ENCODE measurements around the gene SYNM.
A peak's percentile ranks its signal among the peaks of the same experiment; 100 is the strongest.
"Not testable (repeated sequence)": the region's sequence is repeated elsewhere in the genome, so short reads cannot be mapped to it uniquely, and the experiment has no call there.

Gene SYNM

DNA sequence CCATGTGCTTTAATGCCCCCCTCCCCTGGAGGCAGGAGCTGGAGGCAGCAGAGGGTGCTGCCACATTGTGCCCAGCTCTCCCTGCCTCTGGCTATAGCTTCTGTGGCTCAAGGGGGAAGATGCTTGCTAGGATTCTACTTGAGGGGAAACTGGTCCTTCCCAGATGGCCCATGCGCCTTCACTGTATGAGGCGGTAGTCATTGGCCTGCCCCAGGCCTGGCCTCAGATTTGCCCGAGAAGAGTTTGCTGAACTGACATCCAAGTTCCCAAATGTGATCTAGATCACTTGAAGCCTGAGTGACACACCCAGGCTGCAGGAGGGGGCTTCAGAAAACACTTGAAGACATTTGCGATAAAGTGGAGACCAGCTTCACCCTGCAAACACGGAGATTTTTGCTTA lies 4.1 kb downstream of the SYNM start:
- DNase-seq, result no peak

DNA sequence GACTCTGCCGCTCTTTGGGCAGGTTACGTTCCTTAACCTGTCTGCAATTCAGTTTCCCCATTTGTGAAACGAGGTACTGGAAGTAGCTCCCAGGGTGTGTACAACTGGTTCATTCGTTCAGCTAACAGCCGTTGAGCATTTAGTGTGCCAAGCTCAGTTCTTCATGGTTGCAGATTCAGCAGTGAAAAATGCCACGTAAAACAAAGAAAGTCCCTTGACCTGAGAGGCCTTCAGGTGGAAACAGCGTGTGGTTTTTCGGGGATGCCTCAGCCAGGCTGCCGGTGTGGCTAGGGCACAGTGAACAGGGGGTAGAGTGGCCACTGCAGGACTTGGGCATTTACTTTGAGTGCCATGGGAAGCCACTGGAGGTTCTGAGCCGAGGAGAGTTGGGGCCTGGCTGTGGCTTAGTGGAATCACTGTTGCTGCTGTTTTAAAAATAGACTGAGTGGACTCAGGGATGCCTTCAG lies 4.7 kb downstream of the SYNM start:
- DNase-seq, result no peak

DNA sequence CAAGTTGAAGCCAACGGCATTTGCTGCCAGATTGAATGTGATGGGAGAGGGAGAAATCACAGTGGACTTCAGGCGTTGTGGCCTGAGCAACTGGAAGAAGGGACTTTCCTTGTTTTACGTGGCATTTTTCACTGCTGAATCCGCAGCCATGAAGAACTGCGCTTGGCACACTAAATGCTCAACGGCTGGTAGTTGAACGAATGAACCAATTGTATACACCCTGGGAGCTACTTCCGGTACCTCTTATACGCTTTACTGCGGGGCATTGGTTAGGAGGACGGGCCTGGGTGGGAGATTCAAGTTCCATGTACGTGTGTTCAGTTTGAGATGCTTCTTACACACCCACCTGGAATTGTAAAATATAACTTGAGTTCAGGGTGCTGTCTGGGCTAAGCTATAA lies 5.2 kb downstream of the SYNM start:
- DNase-seq, result no peak

DNA sequence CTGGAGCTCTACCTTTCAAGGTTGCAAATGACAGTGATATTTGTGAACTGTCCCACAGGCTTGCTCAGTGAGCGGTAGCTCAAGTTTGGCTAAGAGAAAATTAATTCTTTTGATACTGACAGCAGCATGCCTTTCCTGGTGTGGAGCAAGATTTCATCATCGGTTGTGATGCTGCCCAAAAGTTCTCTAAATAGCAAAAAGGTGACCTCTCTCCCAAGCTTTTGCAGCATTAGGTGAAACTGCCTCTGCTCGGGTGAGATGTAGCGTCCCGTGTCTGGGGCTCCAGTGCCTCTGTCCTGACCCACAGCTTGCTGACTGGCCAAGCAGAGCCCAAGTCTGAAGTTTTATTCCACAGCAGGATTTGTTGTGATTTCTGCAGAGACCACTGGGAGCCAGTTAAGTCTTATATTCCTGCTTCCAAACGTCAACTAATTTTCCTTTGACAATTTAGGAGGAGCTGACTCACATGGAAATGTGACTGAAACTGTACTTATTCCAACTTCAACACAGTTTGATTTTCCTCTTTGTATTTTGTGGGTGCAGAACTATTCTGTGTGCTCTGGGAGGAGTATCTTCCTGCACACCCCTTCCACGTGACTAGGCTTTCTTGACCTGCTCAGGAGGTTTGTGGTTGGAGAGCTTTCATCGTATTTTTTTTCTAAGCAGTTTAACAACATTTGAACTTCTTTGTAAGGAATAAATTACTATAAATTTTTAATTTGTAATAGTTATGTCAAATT lies 5.9 kb downstream of the SYNM start:
- DNase-seq, result no peak

DNA sequence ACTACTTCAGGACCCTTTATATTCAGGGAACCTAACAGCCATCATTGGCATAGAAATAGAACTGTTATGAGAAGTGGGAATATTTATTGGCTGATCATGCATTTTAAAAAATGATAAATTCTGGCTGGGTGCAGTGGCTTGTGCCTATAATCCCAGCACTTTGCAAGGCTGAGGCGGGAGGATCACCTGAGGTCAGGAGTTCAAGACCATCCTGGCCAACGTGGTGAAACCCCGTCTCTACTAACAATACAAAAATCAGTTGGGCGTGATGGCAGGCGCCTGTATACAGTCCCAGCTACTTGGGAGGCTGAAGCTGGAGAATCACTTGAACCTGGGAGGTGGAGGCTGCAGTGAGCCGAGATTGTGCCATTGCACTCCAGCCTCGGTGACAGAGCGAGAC lies 6.8 kb downstream of the SYNM start:
- not testable (repeated sequence) for DNase-seq

DNA sequence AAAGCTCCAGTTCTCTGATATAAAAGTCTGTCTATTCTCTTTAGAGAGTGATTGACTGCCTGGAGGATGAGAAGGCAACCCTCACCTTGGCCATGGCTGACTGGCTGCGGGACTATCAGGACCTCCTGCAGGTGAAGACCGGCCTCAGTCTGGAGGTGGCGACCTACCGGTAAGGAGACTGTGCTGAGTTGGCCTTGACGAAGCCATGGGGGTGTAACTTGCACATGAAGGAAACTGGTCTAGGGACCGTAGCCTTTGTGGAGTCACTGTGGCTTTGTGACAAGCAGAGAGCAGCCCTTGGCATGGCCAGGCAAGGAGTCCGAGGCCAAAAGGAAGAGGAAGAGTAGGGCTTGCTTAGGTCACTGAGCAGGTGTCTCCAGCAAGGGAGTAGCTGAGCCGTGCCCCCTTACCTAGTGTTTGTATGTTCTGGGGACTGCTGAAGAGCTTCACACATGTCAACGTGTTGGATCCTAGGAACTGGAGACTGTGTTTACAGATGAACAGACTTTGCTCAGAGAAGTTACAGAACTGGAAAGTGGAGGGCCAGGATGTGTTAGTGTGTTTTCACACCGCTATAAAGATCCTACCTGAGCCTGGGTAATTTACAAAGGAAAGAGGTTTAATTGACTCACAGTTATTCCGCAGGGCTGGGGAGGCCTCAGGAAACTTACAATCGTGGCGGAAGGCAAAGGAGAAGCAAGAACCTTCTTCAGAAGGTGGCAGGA lies 8.8 kb downstream of the SYNM start:
- DNase-seq, result no peak

DNA sequence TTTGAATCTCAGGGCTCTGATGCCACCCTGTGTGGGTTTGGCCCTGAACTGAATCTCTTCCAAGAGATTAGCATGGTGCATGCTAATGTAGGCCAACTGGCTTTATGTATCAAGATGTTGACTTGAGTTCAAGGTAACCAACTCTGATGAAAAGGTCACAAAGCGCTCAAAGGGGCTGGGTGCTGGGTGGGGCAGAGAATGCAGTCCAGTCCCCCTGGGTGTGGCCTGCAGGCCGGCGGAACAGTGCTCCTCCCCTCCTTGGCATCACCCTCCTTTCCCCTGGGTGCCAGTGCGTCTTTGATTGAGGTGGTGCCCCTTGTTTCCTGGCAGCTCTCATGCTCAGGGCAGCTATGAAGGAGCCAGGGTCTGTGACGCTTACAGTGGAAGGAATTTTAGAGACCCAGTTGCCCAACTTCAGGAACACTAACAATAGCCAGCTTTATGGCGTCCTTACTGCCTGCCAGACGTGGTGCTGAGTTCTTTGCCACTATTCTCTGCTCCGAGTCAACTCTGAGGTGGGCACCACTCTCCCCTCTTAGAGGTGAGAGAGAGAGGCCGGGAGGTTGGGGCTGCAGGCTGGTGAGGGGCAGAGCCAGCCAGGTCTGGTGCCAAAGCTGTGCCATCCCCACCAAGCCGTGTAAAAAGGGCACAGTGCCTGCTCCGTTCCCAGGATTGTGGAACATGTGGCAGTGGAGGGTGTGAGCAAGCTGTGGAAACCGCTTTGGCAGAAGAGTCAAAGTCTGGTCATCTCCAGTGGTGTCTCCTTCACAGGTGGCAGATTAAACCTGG lies 9.8 kb downstream of the SYNM start:
- DNase-seq, result no peak

DNA sequence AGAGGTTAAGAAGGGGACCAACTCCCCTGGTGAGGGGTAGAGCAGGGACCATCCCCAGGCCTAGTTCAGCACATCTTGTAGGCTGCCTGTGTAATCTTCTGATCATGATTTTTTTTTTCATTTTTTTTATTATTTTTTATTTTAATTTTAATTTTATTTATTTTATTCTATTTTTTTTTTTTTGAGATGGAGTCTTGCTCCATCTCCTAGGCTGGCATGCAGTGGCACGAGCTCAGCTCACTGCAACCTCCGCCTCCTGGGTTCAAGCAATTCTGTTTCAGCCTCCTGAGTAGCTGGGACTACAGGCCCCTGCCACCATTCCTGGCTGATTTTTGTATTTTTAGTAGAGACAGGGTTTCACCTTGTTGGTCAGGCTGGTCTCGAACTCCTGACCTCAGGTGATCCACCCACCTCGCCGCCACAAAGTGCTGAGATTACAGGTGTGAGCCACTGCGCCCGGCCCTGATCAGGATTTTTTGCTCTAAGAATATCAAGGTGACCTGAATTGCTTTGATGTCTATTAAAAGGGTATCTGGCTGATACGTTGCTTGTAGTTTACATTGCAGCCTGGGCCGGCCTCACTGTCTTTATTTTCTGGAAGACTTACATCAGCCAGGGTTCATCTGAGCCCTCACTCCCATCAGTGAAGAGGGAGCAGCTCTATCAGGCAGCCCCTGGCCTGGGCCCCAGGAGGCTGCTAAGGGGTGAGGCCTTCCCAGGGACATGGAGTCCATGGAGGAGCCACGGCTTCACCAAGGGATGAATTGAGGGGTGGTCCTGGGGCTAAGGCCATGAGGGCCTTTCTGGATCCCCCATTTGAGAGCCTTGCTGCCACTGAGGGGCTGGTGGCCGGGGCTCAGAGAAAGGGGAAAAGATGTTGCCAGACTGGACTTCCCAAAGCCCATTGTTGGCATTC lies 10.7 kb downstream of the SYNM start:
- no peak for DNase-seq

DNA sequence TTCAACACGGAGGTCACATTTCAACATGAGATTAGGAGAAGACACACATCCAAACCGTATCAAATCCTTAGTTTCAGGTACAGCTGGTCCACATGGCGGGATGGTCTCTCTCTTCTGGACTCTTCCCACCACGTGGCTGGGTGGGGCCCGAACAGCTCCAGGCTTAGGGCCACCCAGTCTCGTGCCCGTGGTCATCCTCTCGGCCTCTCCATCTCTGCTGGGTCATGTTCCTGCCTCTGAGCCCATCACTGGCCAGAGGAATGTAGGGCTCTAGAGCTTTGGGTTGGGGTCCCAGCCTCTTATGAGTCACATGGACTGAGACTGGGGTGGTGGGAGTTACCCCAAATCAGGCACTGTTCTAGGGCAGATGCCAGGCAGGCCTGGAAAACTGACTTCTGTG lies 12.2 kb downstream of the SYNM start:
- no peak for DNase-seq

DNA sequence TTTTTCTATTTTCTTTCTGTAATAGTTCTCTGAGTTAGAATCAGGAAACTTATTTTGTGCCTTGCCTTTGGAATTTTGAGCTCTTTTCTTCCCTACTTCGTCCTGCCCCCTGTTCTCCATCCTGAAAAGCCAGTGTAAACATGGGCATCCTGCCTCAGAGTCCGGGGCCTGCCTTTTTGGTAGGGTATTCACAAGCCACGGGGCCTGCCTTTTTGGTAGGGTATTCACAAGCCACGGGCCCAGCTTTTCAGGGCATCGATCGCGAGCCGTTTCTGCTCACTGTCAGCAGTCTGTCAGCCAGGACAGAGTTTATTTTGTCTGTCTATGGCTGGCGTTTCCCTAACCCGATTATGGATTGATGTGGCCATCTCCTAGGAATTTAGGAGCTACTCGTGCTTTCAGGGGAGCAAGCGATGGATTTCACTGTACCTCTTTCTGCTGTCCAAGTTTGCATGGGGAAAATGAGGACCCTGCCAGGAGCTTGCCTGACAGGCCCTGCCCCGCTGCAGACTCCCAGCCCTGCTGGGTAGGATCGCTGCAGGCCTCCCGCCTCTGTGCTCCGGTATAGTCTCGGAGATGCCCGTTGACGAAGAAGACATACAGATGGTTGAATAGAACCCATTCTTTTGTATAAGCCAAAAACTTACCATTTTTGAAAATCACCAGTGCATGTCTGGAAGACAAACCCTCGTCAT lies 12.8 kb downstream of the SYNM start:
- DNase-seq, result no peak

DNA sequence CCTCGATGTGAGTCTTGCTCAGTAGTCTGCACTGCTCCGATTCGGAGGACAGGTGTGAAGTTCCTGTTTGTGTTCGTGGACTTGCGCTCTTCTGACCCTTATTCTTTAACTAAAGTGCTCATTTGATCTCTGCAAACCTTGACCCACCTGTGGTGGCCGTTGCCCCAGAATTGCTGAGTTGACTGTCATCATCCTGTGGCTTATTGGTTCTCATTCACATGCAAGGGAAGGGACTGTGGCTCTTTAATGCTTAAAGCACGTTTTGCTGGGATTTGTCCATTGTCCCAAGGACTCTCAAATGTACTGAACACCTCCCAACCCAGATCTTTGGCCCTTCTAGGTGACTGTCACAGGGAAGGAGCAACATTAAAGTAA lies 13.4 kb downstream of the SYNM start:
- DNase-seq, result no peak

DNA sequence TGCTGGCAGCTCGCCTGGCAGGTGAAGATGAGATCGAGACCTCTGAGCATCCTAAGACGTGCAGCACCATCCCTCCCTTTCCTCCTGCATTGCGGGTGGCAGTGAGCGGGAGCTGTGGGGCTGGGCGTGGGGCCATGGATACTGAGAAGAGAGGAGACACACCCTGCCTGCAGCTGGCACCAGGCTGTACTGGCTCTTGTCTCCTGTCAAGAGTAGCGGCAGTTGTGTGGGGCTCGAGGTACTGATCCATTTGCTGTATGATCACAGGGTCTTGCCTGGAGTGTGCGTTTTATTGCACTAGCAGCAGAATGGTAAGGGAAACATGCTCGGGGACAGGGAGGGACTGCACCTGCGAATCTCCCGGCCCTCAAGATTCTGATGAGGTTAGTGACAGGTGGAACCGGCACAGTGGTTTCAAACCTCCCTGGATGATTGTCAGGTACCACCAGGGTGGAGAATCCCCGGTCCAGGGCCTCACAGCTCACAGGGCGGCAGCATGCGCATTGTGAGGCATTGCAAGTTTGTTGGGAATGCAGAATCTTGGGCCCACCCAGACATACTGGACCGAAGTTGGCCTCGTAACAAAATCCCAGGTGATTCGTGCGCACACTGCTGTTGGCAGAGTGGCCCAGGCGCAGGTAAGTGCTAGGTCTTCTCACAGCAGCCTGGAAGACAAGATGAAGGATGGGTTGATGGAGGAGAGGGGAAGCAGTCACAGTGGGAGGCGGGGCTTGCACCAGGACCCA lies 14.1 kb downstream of the SYNM start:
- DNase-seq, result no peak

DNA sequence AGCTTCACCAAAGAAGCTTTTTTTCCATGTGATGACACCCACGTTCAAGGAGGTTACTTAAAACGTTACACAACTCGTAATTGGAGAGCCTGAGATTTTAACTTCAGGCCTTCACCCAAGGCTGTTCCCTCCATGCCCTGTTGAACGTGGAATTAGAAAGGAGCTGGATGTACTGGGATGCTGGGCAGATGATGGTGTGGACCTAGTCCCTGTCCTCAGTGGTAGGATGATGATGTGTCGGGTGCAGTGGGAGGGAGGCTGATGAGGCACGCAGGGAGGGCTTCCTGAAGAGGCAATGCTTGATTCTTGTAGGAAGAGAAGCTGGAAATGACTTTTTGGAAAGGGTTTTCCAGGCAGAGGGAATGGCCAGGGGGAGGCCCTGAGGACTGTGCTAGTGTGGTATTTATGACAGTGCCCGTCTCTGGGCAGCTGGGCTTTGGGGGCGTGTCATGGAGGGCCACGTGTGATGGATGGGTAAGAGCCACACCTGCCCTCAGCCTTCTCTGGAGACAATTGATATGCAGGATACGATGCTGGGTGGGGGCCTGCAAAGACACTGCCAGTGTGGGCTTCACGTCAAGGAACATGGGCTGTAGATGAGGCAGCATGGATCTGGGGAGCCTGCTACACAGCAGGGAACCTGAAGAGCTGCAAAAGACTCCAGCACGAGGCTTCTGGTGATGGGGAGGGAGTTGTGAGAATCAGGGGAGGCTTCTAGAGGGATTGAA lies 15.3 kb downstream of the SYNM start:
- DNase-seq, result no peak

DNA sequence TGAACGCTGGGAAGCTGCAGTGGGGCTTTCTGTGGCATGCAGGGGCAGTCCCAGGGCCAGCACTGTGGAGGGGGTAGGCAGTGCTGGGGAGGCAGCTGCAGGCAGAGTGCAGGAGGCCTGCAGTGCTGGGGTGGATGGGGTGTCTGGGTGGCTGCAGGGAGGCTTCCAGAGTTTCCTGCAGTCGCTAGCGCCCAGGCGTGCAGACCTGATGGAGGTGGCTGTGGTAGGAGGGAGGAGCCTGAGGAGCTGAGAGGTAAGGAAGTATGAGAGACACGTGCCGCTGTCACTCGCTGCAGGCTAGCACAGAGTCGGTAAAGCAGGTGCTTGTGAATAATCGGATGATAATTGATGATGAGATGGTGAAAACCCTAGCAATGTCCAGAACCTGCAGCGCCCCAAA lies 16.3 kb downstream of the SYNM start:
- no peak for DNase-seq

DNA sequence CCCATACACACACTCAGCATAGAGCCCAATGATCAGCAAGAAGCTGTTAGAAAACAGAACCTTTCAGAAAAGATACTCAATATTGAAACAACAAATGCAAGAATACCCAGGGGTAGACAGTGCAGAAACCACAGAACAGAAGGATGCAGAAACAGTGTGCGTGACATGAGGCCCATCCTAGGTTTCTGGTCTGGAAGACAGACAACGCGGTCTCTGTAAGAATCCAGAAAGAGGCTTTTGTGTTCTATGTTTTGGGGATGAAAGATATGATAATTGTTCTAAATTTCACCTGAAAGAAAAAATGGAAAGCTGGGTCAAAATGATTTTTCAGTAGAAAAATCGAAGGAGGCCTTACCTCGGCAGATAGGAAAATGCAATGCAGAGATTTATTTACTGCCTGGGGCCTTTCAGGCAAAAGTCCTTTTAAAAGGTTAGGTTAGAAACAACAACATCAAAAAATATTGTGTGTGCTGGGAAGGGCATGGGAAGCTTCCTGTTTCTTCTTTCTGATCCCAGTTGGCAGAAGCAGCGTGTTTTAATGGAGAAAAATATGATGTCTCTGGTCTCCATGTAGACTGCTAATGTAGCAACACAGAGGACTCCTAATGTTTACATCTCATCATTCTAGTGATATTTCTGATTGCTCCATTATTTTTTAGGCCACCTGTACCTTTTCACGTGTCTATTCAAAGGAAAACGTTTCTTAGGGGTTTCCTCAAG lies 17.0 kb downstream of the SYNM start:
- DNase-seq, result no peak

DNA sequence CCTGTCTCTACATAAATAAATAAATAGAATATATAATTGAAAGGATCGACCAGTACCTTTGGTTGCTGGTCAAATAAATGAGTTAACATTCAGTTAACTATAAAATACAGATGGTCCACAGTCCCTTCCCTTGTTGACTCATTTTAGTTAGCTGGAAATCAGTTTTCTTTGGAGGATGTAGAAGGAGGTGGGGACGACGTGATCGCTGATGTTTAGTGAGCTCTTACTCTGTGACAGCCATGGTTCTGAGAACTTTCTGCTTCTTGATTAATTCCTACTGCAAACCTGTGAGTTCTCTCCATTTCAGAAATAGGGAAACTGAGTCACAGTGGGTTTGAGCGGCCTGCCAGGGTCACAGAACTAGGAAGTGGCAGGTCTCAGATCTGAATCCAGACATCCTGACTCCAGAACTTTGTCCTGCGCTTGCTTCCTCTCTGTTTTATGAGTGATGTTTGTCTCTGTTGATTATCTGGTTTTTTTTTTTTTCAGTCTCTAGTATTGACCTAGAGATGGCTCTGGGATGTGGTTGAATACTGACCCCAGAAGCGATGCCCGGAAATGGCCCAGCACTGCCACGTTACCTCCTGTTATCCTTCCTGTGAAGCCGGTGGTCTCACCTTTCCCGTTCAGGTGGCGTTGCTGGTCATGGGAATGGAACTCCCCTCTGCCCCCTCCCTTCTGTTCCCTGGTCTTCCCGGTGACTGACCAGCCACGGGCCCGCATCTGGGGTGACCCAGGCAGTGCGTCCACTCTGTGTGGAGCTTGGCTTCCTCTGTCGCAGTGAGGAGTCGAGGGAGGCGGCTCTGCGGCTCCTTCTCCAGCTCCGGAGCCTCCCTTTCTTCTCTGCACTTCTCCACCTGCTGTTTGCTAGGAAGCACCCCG lies 18.2 kb downstream of the SYNM start:
- DNase-seq, result no peak

DNA sequence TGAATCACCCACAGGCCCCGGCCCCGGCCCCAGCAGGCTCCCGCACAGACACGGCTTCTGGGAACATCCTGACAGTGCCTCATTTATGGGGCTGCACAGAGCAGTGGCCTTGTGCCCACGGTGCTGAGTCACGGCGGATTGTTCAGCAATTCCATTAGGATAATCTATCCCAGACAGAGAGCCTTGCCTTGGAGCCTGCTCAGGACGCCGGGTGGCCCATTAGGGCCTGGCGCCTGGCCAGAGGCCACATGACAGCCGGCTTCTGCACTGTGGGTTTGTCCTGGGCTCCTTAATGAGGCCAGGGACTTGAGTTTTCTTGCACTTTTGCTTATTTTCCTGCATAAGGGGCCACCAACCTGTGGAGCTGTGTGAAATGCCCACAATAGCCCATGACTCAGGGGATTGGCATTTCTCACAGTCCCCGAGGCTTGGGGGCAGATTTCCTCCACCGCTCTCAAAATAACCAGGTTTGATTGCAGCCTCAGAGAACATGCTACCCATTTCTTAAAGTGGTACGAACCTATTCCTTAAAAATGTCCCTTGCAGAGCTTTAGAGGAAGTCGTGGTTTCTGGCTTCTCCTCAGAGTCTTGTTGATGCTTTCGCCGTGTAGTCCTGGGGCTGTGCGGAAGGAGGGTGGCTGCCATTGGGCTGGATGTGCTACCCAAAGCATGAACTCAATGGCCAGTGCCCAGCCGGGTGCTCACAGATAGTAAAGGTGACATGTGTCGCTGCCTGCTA lies 19.0 kb downstream of the SYNM start:
- DNase-seq, result peak; percentile 32

DNA sequence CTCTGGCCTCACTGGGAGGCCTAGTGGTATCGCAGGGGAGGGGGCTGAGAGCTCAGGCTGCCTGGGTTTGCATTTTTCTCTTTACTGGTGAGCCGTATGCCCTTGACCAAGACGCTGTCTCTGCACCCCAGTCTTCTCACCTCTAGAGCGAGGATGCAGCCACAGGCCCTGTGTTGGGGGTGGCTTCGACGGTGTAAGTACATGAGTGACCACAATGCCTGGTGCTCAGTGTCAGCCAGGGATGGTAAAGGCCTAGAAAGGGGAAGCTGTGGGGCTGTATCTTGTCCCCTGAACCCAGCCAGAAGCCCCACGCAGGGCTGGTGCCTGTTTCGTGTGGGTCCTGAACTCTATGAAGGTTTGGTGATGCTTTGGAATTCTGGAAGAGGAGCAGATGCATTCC lies 19.8 kb downstream of the SYNM start:
- no peak for DNase-seq

Data from hematopoietic multipotent progenitor cell treated with erythropoietin and hydrocortisone succinate and interleukin-3 and kit ligand, for 6 days (in vitro differentiated cells).